GM12872 (cell line): ENCODE data around the gene ADGRD1.

Experiments
- CTCF ChIP-seq: IDR thresholded peaks from 3 replicates; pipeline ENCODE4 v1.5.1; 2011; ENCODE audit warnings: low read depth, mild to moderate bottlenecking, low read length, moderate library complexity; ENCODE audit not compliant: insufficient read depth

ADGRD1 gene

GRCh38 chr12:130973906-130974305 lies 20.2 kb downstream of the ADGRD1 start:
- no peak for TF ChIP-seq CTCF

DNA sequence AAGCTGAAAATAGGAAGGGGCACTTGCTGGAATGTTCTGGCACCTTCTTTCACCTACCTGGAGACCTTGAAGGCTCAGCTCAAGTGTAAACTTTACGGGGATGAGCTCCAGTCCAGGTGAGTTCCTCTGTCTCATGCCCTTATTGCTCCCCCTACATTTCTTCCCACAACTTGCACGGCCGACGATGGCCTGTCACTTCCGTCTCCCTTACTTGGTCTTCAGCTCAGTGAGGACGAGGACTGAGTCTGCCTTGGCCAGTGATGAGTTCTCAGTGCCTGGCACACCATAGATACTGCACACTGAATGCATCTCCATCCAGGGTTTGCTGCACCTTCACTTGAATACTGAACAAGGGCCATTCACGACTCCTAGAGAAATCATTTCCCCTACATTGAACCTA lies 21.4 kb downstream of the ADGRD1 start:
- no peak for TF ChIP-seq CTCF

DNA sequence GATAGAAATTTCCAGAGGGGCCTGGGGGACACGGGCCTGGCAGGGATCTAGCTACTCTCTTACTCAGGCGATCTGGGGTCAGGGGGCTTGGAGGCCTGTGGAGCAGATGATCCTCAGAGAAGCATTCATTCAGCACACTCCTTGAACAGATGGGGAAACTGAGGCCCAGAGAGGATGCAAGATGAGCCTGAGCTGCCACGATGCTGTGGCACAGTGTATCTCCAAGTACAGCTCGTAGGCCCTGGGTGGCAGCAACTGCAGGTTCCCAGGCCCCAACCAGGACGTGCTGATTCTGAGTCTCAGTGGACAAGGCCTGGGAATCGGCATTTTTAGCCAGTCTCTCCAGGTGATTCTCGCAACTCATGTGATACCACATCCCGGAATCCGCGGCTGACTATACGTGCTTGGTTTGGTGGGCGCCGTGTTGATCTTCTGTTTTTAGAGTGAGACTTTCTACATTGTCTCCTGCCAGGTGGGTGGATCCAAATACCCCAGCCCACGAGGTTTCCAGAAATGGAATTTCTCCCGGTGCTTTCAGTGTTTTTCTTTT lies 22.5 kb downstream of the ADGRD1 start:
- no peak for TF ChIP-seq CTCF

DNA sequence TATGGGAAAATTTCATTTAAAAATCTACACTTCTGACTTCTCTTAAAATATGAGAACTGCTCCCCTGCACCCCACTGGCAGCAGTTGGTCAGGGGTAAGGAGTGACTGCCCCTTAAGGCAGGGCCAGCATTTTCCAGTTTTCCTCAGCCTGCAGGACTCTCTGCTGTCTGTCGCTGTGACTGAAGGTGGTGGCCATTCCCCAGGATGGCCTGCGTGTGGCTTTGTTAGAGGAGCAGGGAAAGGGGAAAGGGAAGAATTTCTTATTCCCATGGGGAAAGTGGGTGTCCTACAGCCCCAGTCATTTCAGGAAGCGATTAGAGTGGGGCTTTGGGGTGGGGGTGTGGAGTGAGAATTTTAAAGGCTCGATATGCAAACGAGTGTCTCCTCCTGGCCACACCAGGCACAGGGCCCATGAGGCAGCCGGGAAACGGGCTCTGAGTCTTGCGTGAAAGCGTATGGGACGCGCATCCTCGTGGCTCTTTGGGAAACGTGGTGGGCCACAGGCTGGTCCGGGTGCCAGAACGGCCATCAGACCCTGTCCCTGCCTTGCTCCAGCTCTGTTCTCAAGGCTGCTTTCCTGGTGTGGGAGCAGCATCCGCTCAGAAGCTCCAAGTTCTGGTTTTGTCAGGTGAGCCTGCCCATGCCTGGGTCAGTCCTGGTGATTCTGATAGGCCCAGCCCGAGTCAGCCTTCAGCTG lies 23.5 kb downstream of the ADGRD1 start:
- no peak for TF ChIP-seq CTCF

DNA sequence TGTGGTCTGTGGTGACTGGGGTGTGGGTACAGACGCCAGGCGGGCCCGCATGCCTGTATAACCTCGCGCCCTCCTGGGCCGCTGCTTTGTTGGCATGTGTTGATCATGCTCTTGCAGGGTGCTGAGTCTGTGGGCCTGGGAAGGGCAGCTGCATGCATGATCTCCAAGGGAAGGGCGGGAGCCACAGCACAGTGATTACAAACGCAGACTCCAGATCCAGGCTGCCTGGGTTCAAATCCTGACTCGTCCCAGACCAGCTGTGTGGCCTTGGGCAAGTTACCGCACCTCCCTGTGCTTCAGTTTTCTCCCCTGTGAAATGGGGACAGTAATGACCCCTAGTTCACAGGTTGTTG lies 24.0 kb downstream of the ADGRD1 start:
- no peak for TF ChIP-seq CTCF

GRCh38 chr12:130978785-130979184 lies 25.1 kb downstream of the ADGRD1 start:
- TF ChIP-seq CTCF: no peak

GRCh38 chr12:130981074-130981742 lies 27.5 kb downstream of the ADGRD1 start:
- TF ChIP-seq CTCF: no peak
